Right lobe of liver (tissue), 6 donors: ENCODE results near the gene TCP11L2. TPM values are rescaled to one million over a fixed set of nuclear protein-coding genes. Genes with fewer than 3 reads are reported as not detected.

Experiments
- ATAC-seq, 4 donors: fragments of 200-7000 bp; cut with Tn5 transposase; one replicate each; pipeline ENCODE4 v1.9.1; 2020; ENCODE audit warnings: mild to moderate bottlenecking in 4 of 4, moderate library complexity in 4 of 4
- DNase-seq, 3 donors: peaks; one replicate each; pipeline ENCODE4 v3.0.0-alpha.2; 2020
- H3K27ac ChIP-seq, 3 donors: fragments of 200-600 bp; one replicate each; pipeline ENCODE4 v1.8.0; 2022
- H3K27me3 ChIP-seq, 2 donors: fragments of 200-600 bp; one replicate each; pipeline ENCODE4 v1.8.0; 2022
- H3K36me3 ChIP-seq, 4 donors: fragments of 200-600 bp; sonication (generic) in 1 of 4; one replicate each; pipeline versions ENCODE4 v1.5.1 to v1.8.0; 2017 to 2022; ENCODE audit warnings: control low read depth in 1 of 4
- H3K4me1 ChIP-seq, 4 donors: fragments of 200-600 bp; sonication (generic) in 1 of 4; one replicate each; pipeline versions ENCODE4 v1.5.1 to v1.8.0; 2017 to 2022; ENCODE audit warnings: control low read depth in 1 of 4
- H3K4me3 ChIP-seq, 3 donors: fragments of 200-600 bp; one replicate each; pipeline ENCODE4 v1.8.0; 2022
- H3K9me3 ChIP-seq, 4 donors: fragments of 200-600 bp; sonication (generic) in 1 of 4; one replicate each; pipeline versions ENCODE4 v1.5.1 to v1.8.0; 2017 to 2022; ENCODE audit warnings: control low read depth in 1 of 4
- POLR2A ChIP-seq: fragments of 450-650 bp; IDR thresholded peaks from one replicate; pipeline ENCODE4 v1.6.1; 2017; ENCODE audit warnings: antibody characterized with exemption, mild to moderate bottlenecking
- WGBS: methylation state at CpG from one replicate; pipeline ENCODE4 v1.1.6; 2018; ENCODE audit warnings: low coverage, low lambda C conversion rate; ENCODE audit not compliant: insufficient coverage; ENCODE audit errors: missing lambda C conversion rate; 5-methylcytosine and 5-hydroxymethylcytosine counted together
- intact Hi-C, 2 donors: fragments of 100-400 bp; cut with DNase I; formaldehyde crosslinking; loops; one replicate each; pipeline versions ENCODE4 v1.11.2 to v1.14.1; 2022
- total RNA-seq, 6 experiments: library from RNA; depleted of rRNA in 2 of 6; stranded (reverse); fragments of >200 nt in 2 of 6; fragmentation: NEBNext Ultra II Directional in 3 of 6; extraction: Animal tissue kit (Norgen Biotek cat#: 25700) in 3 of 6; gene quantifications; one replicate each; pipeline versions ENCODE4 v1.1.0 to v1.2.4, GENCODE V29; 2016 to 2023
- TF ChIP-seq, protein P1 (sequence below), 4 donors: fragments of 200-600 bp in 3 of 4; fragments of 450-650 bp in 1 of 4; IDR thresholded peaks; one replicate each; pipeline versions ENCODE4 v1.5.1 to v1.8.0; 2016 to 2022; ENCODE audit warnings: antibody characterized with exemption in 4 of 4, mild to moderate bottlenecking in 2 of 4
- donor health status: DM: no; HTN: yes; CAD: no.
- donor health status: DM: no; HTN: no; CAD: no.
- donor health status: DM: no; HTN: no; CAD: no.
- donor health status: DM: no; HTN: yes; CAD: no.
- donor health status: DM: no; HTN: yes; CAD: no.

Gene TCP11L2
- total RNA-seq, 6 experiments from 2014 or later, result 7.3 to 14.2 (median 10.5) TPM

DNA sequence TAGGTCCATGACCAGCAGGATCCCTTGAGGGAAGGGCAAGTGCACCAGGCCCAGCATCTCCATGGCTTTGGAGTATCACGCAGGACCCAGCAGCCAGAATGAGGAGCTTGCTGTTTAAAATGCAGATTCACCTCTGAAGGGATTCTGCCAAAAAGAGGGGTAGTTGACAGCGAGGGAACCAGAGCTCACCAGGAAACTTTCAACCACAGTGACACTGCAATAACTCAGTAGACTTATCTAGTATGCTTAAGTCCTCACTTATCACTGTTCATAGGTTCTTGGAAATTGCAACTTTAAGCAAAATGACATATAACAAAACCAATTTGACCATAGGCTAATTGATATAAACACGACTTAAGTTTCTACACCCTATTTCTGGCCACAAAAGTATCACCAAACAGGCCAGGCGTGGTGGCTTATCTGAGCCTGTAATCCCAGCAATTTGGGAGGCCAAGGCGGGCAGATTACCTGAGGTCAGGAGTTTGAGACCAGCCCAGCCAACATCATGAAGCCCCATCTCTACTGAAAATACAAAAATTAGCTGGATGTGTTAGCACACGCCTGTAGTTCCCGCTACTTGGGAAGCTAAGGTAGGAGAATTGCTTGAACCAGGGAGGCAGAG lies 33.3 kb upstream of the TCP11L2 start:
- TF ChIP-seq POLR2A, result no peak
- TF ChIP-seq, protein P1, sequence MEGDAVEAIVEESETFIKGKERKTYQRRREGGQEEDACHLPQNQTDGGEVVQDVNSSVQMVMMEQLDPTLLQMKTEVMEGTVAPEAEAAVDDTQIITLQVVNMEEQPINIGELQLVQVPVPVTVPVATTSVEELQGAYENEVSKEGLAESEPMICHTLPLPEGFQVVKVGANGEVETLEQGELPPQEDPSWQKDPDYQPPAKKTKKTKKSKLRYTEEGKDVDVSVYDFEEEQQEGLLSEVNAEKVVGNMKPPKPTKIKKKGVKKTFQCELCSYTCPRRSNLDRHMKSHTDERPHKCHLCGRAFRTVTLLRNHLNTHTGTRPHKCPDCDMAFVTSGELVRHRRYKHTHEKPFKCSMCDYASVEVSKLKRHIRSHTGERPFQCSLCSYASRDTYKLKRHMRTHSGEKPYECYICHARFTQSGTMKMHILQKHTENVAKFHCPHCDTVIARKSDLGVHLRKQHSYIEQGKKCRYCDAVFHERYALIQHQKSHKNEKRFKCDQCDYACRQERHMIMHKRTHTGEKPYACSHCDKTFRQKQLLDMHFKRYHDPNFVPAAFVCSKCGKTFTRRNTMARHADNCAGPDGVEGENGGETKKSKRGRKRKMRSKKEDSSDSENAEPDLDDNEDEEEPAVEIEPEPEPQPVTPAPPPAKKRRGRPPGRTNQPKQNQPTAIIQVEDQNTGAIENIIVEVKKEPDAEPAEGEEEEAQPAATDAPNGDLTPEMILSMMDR (IDR thresholded peaks at IDR 0.05), result no peak
- 80% methylated on average over 7 of the region's 7 CpGs for WGBS
- peaks cover 0 to 15% (median 0%) of the 10 kb centered on the region in 4 donors for H3K4me1 ChIP-seq
- H3K4me3 ChIP-seq, result no peak overlapping the region
- ATAC-seq (no peak), DNase-seq (no peak)
- H3K27me3 ChIP-seq, result no peaks in the 10 kb centered on the region
- H3K9me3 ChIP-seq, result no peaks in the 10 kb centered on the region
- H3K36me3 ChIP-seq, result no peaks in the 10 kb centered on the region
- no peak overlapping the region for H3K27ac ChIP-seq
- intact Hi-C loops, result no loop called here

DNA sequence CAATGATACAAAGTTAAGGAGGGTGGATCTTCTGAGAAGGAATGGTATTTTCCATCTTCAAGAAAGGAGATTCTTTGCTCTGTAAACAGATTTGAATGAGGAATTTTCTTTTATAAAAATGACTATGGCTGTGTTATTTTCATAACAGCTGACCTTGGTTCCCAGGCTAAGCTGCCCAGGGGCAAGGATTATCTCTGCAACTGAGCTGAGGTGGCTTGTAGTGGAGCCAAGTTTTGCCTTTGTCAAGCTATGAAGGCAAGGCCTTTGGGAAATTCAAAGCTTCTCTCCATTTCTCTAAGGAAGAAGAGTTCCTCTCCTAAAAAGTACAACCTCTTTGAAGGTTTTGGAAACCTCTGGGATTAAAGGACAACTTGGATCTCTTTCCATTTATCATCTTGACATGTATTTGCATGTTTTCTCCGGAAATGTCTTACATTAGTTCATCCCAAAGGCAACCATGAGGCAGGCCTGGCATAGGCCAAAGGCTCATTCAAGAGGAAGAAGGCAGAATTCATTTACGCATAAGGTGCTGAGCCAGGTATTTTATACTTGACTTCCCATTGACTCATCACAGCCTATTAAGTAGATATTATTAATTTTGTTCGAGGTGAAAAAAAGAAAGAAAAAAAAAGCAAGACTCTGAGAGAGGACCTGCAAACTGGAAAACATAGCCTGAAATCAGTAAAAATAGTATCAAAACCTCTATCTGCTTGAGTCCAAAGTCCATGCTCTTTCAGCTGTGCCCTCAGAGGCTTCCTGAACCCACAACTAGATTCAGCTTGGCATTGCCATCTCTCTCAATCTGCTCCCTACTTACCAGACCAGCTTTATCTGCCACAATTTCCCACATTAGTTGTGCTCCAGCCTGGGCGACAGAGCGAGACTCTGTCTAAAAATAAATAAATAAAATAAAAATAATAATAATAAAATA lies 30.7 kb upstream of the TCP11L2 start:
- peak in 1 of 3 donors; percentile 60 for DNase-seq
- Histone ChIP-seq H3K4me1 (peaks cover 0 to 27% (median 4%) of the 10 kb centered on the region in 4 donors), H3K9me3 (no peaks in the 10 kb centered on the region), H3K27me3 (no peaks in the 10 kb centered on the region), H3K36me3 (no peaks in the 10 kb centered on the region), H3K27ac (peak overlapping the region in 1 of 3 donors; percentile 54), H3K4me3 (no peak overlapping the region)
- ATAC-seq, result peak in 3 of 4 donors; percentile 39 to 50 (median 48)
- WGBS, result 82% methylated on average over 5 of the region's 5 CpGs
- intact Hi-C loops, result no loop called here
- no peak for TF ChIP-seq POLR2A
- TF ChIP-seq, protein P1 (IDR thresholded peaks at IDR 0.05), result no peak

DNA sequence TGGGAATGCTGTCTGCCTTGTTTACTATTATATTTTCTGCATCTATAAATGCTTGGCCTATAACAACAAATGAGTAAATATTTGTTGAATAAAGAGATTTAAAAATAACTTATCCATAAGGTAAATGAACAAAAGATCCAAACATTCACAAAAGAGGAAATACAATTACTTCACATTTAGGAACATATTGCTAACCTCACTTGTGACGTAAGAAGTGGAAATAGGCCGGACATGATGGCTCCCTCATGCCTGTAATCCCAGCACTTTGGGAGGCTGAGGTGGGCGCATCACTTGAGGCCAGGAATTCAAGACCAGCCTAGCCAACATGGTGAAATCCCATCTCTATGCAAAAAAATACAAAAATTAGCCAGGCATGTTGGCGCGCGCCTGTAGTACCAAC lies 29.0 kb upstream of the TCP11L2 start:
- 90% methylated on average over 5 of the region's 6 CpGs for WGBS
- H3K4me3 ChIP-seq, result no peak overlapping the region
- ATAC-seq (no peak), DNase-seq (no peak)
- intact Hi-C loops, result no loop called here
- H3K36me3 ChIP-seq, result no peaks in the 10 kb centered on the region
- H3K27me3 ChIP-seq, result no peaks in the 10 kb centered on the region
- peak overlapping the region in 2 of 3 donors; percentile 72 to 88 for H3K27ac ChIP-seq
- TF ChIP-seq, protein P1 (IDR thresholded peaks at IDR 0.05), result no peak
- TF ChIP-seq POLR2A, result no peak
- H3K9me3 ChIP-seq, result no peaks in the 10 kb centered on the region
- peaks cover 0 to 27% (median 4%) of the 10 kb centered on the region in 4 donors for H3K4me1 ChIP-seq

DNA sequence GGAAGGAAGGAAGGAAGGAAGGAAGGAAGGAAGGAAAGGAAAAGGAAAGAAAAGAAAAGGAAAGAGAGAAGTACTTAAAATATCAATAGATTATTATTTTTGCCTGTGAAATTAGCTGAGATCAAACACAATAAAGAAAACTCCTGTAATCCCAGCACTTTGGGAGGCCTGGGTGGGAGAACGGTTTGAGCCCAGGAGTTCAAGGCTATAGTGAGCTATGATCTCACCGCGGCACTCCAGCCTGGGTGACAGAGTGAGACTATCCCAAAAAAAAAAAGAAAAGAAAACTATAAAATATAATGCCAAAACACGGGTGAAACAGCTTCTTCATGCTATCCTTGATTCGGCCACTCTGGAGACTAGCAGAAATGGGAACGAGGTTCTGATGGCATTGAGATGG lies 28.5 kb upstream of the TCP11L2 start:
- DNase-seq, result no peak

More for the DNA sequence above, 28.5 kb upstream of the TCP11L2 start:
- no peak for ATAC-seq
- Histone ChIP-seq H3K36me3 (no peaks in the 10 kb centered on the region), H3K4me1 (peaks cover 0 to 27% (median 4%) of the 10 kb centered on the region in 4 donors), H3K9me3 (no peaks in the 10 kb centered on the region), H3K27ac (peak overlapping the region; percentile 69 to 88 (median 72)), H3K27me3 (no peaks in the 10 kb centered on the region), H3K4me3 (no peak overlapping the region)
- intact Hi-C loops, result no loop called here
- WGBS, result 73% methylated on average over 6 of the region's 6 CpGs
- TF ChIP-seq, protein P1 (IDR thresholded peaks at IDR 0.05), result no peak
- TF ChIP-seq POLR2A, result no peak
